Stimulated activated CD8-positive, alpha-beta memory T cell treated with anti-CD3 and anti-CD28 coated beads, Interleukin-12 subunit alpha, Interleukin-12 subunit beta, amount 100 ng/mL, for 24 hours (primary cell): ENCODE data around the gene CTCF.

Experiments used
- DNase-seq: peaks from one replicate; pipeline ENCODE4 v3.0.0-alpha.2; 2020; ENCODE audit errors: extremely low read depth

Gene CTCF

GRCh38 chr16:67652578-67653127 is 90.3 kb downstream of the CTCF start:
- no peak for DNase-seq

GRCh38 chr16:67653128-67653788 is 90.9 kb downstream of the CTCF start:
- no peak for DNase-seq

DNA sequence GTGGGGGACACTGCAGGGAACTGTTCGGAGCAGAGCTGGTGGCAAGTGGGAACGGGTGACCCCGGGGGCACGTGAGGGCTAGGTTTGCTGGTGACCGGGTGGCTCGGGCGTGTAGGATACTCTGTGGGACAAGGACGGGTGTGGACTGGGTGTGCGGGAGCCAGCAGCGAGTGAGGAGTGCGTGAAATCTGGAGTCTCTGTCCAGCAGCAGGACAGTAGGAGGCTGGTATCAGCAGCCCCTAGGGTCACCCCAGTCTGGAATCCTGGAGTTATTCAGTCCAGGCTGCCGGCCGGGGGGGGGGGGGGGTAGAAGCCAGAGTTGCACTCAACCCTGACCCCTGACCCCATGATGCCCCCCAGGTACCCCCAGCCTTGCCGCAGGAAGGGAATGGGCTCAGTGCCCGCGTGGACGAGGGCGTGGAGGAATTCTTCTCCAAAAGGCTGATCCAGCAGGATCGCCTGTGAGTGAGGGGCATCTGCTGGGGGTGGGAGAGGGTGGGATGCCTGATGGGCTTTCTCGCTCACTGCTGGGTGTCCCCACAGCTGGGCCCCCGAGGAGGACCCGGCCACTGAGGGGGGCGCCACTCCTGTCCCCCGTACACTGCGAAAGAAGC is 91.6 kb downstream of the CTCF start:
- no peak for DNase-seq

GRCh38 chr16:67654403-67654911 is 92.1 kb downstream of the CTCF start:
- DNase-seq, result no peak

DNA sequence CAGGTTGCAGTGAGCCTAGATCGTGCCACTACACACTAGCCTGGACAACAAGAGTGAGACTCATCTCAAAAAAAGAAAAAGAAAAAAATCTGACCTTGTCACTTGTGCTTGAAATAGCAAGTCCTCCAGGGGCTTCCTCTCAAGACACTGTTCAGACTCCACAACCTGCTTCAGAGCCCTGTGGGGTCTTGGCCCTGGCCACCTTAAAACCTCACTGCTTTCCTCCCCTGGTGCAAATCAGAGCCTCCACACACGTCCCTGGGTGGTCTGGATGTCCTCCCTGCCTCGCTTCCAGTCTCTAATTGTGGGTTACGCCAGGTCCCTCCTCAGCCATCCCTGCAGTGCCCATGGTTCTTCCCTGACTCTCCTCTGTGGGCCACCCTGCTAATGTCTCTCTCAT is 93.0 kb downstream of the CTCF start:
- DNase-seq, result no peak

DNA sequence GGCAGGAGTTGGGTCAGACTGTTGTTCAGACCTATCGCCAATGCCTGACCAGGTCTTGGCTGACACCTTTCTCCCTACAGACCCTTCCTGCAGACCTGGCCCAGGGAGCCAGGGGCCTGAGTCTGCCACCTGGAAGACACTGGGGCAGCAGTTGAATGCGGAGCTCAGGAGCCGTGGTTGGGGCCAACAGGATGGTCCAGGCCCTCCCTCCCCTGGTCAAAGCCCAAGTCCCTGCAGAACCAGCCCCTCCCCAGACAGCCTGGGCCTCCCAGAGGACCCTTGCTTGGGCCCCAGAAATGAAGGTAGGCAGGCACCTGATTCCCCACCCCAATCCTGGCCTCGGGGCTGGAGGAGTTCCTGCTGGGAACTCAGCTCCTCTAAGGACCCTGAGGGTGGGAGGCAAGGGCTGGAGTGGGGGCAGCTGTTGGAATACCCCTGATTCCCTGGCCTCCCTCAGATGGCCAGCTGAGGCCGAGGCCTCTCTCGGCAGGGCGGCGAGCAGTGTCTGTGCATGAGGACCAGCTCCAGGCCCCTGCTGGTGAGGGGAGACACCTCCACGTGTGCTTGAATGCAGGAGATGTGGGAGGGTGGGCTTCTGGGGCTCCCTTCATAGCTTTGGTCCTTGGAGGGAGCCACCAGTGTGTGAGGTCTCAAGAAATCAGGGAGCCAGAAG is 94.2 kb downstream of the CTCF start:
- DNase-seq, result no peak

DNA sequence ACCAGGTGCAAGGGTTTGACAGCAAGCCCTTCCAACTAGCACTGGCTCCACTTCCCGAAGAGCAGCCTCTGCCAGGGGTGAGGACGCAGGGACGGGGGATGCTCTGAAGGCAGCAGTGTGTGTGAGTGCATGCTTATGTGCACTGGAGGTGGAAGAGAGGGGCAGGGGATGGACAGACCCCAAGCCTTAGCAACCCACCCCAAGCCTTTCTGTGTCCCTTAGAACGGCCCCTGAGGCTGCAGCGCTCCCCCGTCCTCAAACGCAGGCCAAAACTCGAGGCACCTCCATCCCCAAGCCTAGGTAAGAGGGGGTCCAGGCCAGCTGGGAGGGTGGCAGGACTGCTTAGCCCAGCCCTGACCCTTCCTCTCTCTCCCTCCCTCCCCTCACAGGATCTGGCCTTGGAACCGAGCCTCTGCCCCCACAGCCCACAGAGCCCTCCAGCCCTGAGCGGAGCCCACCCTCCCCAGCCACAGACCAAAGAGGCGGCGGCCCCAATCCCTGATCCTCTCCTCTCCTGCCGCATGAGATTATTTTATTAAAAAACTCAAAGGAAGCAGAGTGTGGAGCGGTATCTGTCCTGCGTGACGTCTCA is 94.8 kb downstream of the CTCF start:
- DNase-seq, result no peak

DNA sequence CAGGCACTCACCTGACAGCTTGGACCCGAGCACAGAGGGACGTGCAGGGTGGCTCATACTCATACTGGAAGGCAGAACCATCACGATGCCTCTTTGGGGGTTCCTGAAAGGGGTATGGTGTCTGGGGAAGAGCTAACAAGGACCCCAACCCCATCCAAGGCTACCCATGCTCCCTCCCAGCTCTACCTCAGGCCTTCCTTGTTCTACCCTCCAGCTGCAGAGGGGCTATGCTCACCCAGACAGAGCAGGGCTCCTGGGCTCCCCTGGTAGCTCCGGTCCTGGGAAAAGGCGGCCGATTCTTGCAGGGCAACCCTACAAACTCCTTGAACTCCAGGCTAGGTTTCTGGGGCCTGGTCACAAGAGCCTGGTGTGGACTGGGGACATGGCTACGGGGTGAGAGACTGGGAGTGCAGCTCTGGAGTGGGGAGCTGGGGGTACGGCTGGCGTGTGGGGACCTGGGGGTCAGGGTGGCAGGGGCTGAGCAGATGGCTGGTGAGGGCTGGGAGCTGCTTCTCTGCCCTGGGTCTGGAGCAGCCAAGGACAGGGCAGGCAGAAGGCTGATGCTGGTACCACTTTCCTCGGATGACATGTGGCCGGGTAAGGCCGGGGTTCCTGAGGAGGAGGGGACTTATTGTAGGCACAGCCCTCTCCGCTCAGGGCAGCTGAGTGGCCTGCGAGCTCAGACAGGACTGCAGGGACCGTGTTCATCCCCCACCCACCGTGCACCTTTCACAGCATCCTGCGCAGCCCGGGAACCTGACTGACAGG is 95.6 kb downstream of the CTCF start:
- no peak for DNase-seq

DNA sequence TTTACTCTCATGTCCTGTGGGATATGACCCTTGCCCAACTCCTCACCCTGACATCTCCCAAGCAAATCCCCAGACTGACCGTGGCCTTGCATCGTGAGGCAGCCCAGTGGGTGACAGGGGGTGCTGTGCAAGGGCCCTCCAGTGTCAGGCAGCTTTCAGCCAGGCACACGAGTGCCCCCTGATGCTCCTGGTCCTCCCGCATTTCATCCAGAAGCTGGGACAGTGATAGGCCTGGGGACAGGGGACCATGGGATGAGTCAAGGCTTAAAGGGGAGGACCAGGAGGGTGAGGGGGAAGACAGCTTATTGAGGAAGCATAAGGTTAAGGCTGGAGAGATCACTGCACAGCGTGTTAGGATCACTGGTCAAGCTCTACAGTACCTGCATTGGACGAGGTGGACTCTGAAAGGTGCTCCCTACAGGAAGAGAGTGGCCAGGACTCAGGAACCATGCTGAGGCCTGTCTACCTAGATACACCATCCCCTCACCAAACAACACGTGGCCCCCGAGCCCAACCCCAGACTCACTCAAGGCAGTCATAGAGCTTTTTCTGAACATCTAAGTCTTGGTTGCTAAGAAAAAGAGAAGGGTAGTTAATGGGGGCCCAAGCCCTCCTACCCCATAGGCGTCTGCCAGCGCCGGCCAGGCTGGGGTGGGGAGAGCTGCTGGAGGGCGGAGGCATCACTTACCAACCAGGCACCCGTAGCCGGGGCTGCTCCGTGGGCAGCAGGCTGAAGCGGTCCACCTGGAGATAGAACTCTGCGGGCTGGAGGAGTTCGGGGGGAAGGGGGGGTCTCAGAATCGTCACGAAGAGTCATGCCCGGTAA is 96.7 kb downstream of the CTCF start:
- no peak for DNase-seq

GRCh38 chr16:67659675-67660563 is 97.6 kb downstream of the CTCF start, which contains the start of gene ACD:
Gene ACD (minus strand): TSS chr16:67660260. CDS start chr16:67660220, 40 bp downstream.
- DNase-seq, result peak; percentile 83

DNA sequence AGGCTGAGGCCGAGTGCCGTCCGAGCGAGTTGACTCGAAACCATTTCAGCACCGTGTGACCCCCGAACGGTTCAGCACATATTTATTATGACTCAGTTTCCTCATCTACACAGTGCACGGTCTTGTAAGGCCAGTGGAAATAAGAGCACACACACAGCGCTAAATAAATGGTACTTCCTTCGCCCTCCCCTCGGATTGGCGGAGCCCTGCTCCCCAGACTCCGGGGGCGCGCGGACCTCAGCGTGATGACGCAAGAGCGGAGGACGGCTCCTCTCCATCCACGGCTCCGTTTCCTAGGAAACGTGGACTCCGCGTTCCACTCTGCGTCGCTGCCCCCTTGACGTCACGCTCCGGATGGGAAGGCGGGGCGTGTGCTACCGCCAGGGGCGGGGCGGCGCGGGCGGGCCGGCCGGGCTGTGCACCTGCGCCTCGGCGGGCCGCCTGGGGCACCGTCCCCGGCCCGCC is 98.3 kb downstream of the CTCF start, which contains the start of gene PARD6A:
Gene PARD6A (plus strand): TSS at position 397 of the 465 bp plus-strand sequence. CDS start 79 bp downstream, outside the sequence.
- DNase-seq, result peak; percentile 92

- no peak for DNase-seq
These were observed 98.9 kb downstream of the CTCF start for GRCh38 chr16:67661101-67661761.

DNA sequence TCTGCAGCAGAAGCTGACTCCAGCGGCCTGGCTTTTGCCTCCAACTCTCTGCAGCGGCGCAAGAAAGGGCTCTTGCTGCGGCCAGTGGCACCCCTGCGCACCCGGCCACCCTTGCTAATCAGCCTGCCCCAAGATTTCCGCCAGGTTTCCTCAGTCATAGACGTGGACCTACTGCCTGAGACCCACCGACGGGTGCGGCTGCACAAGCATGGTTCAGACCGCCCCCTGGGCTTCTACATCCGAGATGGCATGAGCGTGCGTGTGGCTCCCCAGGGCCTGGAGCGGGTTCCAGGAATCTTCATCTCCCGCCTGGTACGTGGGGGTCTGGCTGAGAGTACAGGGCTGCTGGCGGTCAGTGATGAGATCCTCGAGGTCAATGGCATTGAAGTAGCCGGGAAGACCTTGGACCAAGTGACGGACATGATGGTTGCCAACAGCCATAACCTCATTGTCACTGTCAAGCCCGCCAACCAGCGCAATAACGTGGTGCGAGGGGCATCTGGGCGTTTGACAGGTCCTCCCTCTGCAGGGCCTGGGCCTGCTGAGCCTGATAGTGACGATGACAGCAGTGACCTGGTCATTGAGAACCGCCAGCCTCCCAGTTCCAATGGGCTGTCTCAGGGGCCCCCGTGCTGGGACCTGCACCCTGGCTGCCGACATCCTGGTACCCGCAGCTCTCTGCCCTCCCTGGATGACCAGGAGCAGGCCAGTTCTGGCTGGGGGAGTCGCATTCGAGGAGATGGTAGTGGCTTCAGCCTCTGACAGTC is 99.7 kb downstream of the CTCF start:
- DNase-seq, result no peak

DNA sequence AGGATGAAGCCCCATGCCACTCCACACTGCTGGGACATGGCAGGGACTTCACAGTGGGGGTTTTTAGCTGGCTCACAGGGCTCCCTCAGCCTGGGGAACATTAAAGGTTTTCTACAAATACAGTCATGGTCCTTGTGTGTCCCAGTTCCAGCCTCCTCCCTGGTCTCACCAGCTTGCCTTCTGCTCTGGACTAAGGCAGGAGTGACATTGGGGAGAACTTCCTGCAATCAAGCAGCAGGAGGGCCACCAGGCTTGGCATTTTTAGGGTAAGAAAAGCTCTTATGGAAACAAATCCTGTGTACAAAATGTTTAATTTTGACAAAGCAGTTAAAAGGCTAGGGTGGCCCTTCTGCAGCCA is 100.3 kb downstream of the CTCF start:
- no peak for DNase-seq

DNA sequence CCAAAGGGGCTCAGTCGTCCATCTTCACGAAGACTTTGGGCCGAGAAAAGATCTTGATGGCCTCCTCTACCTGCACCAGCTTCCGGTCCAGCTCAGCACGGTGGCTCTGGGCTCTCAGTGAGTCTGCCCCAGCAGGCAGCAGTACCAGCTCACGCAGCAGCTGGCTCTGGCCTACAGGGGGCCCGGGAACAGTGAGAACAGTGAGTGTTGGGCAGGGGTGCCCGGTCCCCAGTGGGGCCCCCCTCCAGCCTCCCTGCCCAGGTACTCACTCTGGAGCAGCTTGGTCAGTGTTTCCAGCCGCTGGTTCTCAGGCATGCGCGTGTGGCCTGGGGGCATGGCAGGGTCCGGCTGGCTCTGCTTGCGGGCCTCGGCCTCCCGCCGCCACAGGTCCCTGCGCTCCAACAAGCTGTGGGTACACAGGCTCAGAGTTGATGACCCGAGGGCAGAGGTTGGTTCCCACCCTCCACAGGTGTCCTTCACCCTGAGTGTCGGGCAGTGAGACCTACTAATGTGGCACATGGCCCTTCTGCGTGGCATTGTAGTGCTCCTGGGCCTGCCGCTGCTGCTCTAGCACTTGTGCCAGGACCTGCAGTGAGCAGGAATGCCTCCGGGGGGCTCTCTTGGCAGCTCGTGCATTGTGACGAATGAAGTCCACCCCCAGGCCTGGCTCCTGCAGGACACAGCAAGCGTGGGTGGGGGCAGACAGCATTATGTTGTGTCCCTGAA is 101.0 kb downstream of the CTCF start:
- DNase-seq, result no peak

GRCh38 chr16:67663877-67664222 is 101.5 kb downstream of the CTCF start:
- DNase-seq, result no peak

DNA sequence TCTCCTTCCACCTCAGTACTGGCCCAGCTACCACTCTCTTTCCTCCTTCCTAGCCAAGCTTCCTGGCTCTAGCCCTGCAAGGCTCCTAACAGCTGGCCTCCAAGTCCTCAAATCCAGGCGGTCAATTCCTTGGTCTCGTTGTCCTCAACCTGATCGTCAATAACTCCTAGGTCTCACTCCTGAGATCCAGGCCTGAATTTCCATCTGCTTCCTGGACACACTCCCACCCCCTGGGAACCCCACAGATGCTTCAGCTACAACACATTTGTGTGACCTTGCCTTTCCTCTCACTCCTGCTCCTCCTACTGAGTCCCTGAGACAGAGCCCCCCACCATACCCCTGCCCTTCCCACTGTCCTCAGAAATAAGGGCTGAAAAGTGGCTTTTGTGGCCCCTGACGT is 101.9 kb downstream of the CTCF start:
- no peak for DNase-seq
